ENCODE data around the gene ARID4B.

ARID4B gene

GRCh38 chr1:235124111-235124510 lies 203.9 kb downstream of the ARID4B start:
- no peak for DNase-seq

GRCh38 chr1:235122348-235122747 lies 205.6 kb downstream of the ARID4B start:
- DNase-seq, result no peak
